GM06990 (cell line): ENCODE results near the gene CCDC169.
"Not testable (repeated sequence)": the region's sequence is repeated elsewhere in the genome, so short reads cannot be mapped to it uniquely, and the experiment has no call there.

ENCODE experiments used
- DNase-seq: peaks from one replicate; pipeline ENCODE4 v3.0.0-alpha.2; 2011; ENCODE audit not compliant: insufficient read length; ENCODE audit errors: extremely low read depth
- H3K27me3 ChIP-seq: replicated peaks from 2 replicates; pipeline ENCODE4 v1.6.0; 2011; ENCODE audit warnings: low read length; ENCODE audit not compliant: control insufficient read depth, insufficient read depth
- H3K36me3 ChIP-seq: 2 replicates; pipeline ENCODE4 v1.5.1; 2011; ENCODE audit warnings: low read length; ENCODE audit not compliant: control insufficient read depth, insufficient read depth
- H3K4me3 ChIP-seq: replicated peaks from 2 replicates; pipeline ENCODE4 v1.5.1; 2011; ENCODE audit warnings: low read depth, mild to moderate bottlenecking, control low read depth, low read length
- CTCF ChIP-seq: IDR thresholded peaks from 2 replicates; pipeline ENCODE4 v1.5.1; 2011; ENCODE audit warnings: low read length, control low read depth, mild to moderate bottlenecking, inconsistent platforms; ENCODE audit not compliant: insufficient read depth, poor library complexity, severe bottlenecking

The CCDC169 gene

GRCh38 chr13:36332986-36333385, 35.4 kb upstream of the CCDC169 start:
- no peak overlapping the region for H3K4me3 ChIP-seq
- no peak for DNase-seq
- no peak for TF ChIP-seq CTCF

GRCh38 chr13:36332255-36332654, 34.6 kb upstream of the CCDC169 start:
- not testable (repeated sequence) for H3K4me3 ChIP-seq, H3K36me3 ChIP-seq, DNase-seq, H3K27me3 ChIP-seq

More at GRCh38 chr13:36332986-36333385, 35.4 kb upstream of the CCDC169 start:
- H3K27me3 ChIP-seq = no peaks in the 10 kb centered on the region
- H3K36me3 ChIP-seq = no peaks in the 10 kb centered on the region

- no peaks in the 10 kb centered on the region for H3K27me3 ChIP-seq
- no peak for TF ChIP-seq CTCF
- H3K4me3 ChIP-seq = no peak overlapping the region
- no peak for DNase-seq
- H3K36me3 ChIP-seq = no peaks in the 10 kb centered on the region
These were observed 33.7 kb upstream of the CCDC169 start for GRCh38 chr13:36331280-36331679.

- H3K36me3 ChIP-seq = no peaks in the 10 kb centered on the region
- H3K4me3 ChIP-seq = no peak overlapping the region
- no peak for TF ChIP-seq CTCF
These were observed 31.7 kb upstream of the CCDC169 start for GRCh38 chr13:36329361-36329760.

GRCh38 chr13:36328821-36329220, 31.2 kb upstream of the CCDC169 start:
- DNase-seq = no peak
- TF ChIP-seq CTCF = no peak
- Histone ChIP-seq H3K4me3 (no peak overlapping the region), H3K27me3 (no peaks in the 10 kb centered on the region), H3K36me3 (no peaks in the 10 kb centered on the region)

More at GRCh38 chr13:36329361-36329760, 31.7 kb upstream of the CCDC169 start:
- H3K27me3 ChIP-seq = no peaks in the 10 kb centered on the region
- no peak for DNase-seq

GRCh38 chr13:36325912-36326311, 28.3 kb upstream of the CCDC169 start:
- Histone ChIP-seq H3K4me3 (no peak overlapping the region), H3K36me3 (no peaks in the 10 kb centered on the region)
- no peak for TF ChIP-seq CTCF

GRCh38 chr13:36324881-36325280, 27.3 kb upstream of the CCDC169 start:
- not testable (repeated sequence) for H3K4me3 ChIP-seq, DNase-seq, H3K36me3 ChIP-seq, H3K27me3 ChIP-seq

More at GRCh38 chr13:36325912-36326311, 28.3 kb upstream of the CCDC169 start:
- DNase-seq = no peak
- H3K27me3 ChIP-seq = no peaks in the 10 kb centered on the region
